Right renal pelvis (tissue), 4 donors: ENCODE data around the gene STRIP2. TPM values are rescaled to one million over a fixed set of nuclear protein-coding genes. Genes with fewer than 3 reads are reported as not detected.
A peak's percentile ranks its signal among the peaks of the same experiment; 100 is the strongest.

ENCODE experiments used
- DNase-seq, 4 donors: peaks; one replicate each; pipeline ENCODE4 v3.0.0-alpha.2; 2013; ENCODE audit warnings: low read depth in 4 of 4, low spot score in 3 of 4, missing footprints in 1 of 4
- polyA plus RNA-seq, 4 donors: library from polyadenylated mRNA; unstranded; fragments of 120-200 nt; gene quantifications; one replicate each; pipeline ENCODE4 v1.2.1, GENCODE V29; 2013; ENCODE audit not compliant: insufficient read length in 4 of 4

The STRIP2 gene
- polyA plus RNA-seq, 4 donors = 2.8 to 3.0 (median 2.9) TPM

DNA sequence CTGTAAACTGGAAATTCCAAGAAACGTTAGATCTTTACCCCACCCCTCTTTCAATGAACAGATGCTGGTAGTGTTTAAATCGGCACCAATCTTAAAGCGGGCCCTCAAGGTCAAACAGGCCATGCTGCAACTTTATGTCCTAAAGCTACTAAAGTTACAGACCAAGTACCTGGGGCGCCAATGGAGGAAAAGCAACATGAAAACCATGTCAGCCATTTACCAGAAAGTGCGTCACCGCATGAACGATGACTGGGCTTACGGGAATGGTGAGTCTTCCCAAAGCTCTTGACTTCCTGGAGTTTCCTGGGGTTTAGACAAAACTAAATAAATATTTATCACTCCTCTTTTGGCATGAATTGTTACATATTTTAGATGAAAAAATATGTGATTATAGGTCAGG, 48.5 kb downstream of the STRIP2 start:
- DNase-seq = no peak

DNA sequence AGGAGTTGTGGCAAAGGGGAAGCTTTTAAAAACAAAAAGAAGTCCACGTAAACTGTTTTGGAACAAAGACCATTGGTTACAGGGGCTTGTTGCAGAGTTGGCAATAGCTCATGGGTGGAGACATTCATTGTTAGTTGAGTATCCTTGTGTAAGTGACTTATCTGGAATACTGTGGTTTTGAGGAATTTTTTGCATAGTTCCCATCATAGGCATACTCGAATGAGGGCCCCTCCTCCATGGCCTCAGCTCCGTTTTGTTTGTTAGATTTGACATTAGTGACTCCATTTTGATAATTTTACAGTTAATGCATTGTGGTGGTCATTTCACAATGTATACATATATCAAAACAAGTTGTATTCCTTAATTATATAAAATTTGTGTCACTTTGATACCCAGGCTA, 55.3 kb downstream of the STRIP2 start:
- DNase-seq = no peak

- no peak for DNase-seq
Measured at GRCh38 chr7:129492391-129492790, 58.2 kb downstream of the STRIP2 start.

DNA sequence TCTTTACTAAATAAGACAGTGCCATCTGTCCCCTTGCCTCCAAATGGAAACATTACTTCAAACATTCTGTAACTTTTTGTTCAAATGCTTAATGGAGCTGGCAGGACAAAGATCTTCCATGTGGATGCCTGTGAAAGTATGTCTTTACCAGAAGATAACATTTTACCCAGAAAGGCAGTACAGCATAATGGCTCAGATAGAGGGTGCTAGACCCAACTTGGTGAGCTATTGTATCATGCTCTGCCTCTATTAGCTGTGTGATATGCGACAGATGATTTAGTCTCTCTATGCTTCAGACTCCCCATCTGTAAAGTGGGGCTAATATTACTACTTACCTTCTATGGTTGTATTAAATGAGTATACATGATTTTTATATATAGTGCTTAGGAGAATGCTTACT, 59.3 kb downstream of the STRIP2 start:
- DNase-seq = no peak

GRCh38 chr7:129494041-129494440, 59.8 kb downstream of the STRIP2 start:
- no peak for DNase-seq

GRCh38 chr7:129495987-129496386, 61.8 kb downstream of the STRIP2 start:
- DNase-seq = no peak

- DNase-seq = no peak
Measured at GRCh38 chr7:129496653-129497052, 62.4 kb downstream of the STRIP2 start.

DNA sequence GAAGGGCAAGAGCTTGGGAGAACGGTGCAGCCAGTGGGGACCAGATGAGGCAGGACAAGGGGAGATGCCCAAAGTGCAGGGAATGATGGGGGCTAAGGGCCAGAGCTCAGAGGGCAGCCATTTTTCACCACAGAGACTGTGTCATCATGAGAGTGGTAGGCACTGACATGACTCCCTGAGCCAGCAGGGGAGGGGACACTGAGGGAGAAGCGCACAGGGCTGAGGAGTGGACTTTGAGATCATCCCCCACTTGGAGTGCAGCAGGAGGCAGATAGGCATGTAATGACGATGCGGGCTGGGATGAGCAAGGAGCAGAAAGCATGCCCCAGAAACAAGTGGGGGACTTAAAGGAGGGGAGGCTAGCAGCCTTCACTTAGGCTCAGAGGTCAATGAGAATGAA, 62.9 kb downstream of the STRIP2 start:
- DNase-seq = no peak

DNA sequence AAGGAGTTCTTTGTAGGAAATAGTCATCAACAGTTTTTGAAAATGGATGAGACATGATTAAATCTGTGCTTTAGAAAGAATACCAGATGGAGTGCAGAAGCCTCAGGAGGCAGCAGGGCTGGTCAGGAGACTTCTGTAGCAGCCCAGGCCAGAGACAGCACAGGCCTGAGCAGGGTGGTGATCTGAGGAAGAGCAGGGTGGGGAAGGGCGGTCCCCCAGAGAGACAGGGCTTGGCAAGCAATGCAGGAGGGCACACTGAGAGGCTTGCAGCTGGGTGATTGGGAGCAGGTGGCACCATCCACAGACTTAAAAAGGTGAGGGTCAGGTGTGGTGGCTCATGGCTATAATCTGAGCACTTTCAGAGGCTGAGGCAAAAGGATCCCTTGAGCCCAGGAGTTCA, 63.8 kb downstream of the STRIP2 start:
- DNase-seq = no peak

DNA sequence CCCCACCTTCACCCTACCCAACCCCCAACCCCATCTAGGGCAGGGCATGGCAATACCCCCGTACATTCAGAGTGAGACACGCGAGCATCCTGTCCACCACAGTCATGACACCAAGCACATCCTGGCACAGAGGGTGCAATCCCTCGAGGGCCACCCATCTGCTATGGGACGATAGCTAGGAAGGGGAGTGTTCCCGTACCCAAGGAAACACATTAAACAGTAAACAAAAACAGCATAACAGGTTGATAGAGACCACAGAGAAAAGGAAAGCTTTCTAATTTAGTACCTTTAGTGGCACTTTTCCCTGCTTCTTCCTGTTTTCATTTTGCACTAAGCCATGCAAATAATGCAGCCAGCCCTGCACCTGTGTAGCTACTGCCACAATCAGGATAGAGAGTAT, 65.8 kb downstream of the STRIP2 start:
- no peak for DNase-seq

DNA sequence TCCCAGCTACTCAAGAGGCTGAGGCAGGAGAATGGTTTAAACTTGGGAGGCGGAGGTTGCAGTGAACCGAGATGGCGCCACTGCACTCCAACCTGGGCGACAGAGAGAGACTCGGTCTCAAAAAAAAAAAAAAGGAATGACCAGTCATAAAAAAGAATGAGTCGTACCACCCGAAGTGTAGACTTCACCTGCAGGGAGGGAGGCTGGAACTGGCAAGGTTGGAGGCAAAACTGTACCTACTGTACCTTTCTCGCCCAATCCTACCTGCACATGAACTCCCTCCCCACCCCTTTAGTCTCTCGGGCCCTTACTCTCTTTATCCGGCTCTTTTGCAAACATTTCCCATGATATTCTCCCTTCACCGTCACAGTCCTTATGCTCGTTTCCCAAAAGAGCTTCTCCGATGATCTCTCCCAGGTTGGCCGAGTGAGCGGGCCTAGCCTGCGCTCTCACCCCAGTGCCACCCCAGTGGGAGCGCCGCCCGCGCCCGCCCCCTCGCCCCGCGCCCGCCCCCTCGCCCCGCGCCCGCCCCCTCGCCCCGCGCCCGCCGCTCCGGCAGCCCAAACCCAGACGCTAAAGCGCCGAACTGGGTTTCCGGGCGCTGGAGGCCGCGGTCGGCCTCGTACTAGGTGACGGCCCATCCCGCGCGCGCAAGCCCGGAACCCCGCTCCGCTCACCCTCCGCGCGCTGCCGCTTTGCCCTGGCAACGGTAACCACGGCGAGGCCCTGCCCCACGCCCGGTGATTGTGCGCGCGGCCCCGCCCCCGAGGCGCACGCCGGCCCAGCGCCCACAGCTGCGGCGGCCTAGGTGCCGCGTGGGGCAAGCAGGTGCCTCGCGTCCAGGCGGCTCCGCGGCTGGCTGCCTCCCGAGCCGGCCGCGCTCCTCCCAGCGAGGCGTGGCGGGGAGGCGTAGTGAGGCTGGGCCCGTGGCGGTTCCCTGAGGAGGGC, 67.8 kb downstream of the STRIP2 start, which contains the start of gene SMKR1:
TSS of gene SMKR1 (plus strand) at position 772 of the 948 bp plus-strand sequence. CDS start 294 bp downstream, outside the sequence.
- DNase-seq = peak; percentile 38 to 42 (median 40)

DNA sequence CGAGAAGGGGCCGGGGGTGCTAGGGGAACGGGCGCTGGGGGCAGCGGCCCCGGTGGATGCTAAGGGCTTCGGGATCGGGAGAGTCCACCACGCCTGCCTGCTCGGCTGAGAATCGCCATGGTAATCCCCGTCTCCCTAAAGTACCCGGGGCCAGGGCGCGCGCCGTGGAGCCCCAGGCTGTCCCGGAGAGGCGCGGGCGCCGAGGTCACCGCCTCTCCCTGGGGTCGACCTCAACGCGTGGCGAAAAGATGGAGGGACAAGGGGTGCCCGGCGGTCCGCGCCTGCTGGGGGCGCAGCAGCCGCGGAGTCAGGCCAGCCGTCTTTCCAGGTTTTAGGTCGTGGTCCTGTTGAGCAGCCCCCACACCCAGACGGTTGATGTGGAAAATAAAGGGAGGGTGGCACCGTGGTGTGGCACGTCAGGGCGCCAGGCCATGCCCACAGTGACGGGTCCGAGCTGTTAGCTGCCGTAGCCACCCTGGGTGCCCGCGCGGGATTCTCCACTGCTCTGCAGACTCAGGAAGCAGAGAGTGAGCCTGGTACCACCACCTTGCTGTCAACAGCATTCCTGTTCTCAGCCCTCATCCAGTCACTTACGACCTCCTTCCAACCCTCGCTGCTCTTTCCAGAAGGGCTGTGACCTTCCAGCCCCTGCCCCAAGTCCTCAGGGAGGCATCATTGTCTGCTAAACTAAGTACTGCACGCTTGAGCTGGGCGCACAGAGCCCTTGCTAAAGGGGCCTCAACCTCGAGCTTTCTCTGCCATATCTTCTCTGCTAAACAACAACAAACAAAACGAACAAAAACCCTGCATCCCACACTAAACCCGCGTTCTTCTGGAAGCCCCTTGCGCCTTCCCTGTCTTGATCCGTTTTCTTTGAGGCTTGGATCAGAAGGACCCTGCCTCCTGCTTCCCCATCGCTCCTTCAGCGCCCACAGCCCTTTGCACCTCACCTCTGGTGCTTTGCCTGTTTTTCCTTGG, 68.8 kb downstream of the STRIP2 start:
- no peak for DNase-seq

DNA sequence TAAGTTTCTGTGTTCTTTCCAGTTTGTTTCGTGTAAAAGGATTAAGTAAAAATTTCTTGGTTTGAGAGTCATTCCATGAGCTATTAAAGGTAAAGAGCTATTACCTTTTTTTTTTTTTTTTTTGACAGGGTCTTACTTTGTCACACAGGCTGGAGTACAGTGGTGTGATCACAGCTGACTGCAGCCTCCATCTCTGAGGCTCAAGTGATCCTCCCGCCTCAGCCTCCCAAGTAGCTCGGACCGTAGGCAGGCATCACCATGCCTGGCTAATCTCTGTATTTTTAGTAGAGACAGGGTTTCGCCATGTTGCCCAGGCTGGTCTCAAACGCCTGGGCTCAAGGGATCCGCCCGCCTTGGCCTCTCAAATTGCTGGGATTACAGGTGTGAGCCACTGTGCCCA, 69.5 kb downstream of the STRIP2 start:
- no peak for DNase-seq

GRCh38 chr7:129512192-129512591, 78.0 kb downstream of the STRIP2 start:
- DNase-seq = no peak

- no peak for DNase-seq
Measured at GRCh38 chr7:129513546-129513945, 79.3 kb downstream of the STRIP2 start.

DNA sequence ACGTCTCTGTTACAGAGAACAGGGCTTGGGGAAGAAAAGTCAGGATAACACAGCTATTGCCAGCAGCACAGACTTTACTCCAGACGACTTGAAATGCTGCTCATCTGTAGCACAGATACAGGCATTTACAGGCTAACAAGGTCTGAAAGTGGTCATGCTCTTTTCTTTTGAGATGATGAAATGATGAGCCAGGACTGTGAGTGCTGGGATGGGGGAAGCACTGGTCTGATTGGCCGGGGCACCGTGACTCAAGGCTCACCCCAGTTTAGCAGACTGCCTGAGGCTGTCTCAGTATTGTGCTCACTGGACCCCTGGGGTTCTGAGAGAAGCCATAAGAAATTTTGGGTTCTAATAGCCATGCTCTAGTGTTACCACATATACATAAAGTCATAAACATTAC, 80.5 kb downstream of the STRIP2 start:
- DNase-seq = no peak

DNA sequence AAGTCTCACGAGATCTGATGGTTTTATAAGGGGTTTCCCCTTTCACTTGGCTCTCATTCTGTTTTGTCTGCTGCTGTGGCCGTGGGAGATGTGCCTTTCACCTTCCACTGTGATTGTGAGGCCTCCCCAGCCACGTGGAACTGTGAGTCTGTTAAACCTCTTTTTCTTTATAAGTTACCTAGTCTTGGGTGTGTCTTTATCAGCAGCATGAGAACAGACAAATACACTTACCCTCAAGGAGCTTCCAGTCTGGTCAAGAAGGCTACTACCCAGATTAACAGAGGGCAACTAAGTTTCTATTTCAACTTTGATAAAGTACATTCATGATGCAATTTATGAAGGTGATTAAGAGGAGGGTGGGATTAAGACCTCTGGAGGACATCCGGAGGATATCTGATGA, 81.1 kb downstream of the STRIP2 start:
- no peak for DNase-seq

DNA sequence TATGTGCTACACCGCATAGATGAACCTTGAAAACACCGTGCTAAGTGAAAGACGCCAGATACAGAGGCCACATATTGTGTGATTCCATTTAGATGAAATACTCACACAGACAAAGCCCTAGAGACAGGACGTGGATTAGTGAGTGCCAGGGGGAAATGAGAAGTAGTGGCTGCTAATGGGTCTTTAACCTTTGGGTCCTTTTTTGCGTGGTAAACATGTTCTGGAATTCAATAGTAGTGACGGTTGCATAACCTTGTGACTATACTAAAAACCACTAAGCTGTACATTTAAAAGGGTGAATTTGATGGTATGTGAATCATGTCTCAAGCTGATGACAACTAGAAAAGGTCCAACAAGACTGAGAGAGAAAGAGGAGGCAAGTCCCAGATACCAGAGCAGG, 83.7 kb downstream of the STRIP2 start:
- DNase-seq = no peak

- DNase-seq = no peak
Measured at GRCh38 chr7:129519464-129519863, 85.2 kb downstream of the STRIP2 start.

DNA sequence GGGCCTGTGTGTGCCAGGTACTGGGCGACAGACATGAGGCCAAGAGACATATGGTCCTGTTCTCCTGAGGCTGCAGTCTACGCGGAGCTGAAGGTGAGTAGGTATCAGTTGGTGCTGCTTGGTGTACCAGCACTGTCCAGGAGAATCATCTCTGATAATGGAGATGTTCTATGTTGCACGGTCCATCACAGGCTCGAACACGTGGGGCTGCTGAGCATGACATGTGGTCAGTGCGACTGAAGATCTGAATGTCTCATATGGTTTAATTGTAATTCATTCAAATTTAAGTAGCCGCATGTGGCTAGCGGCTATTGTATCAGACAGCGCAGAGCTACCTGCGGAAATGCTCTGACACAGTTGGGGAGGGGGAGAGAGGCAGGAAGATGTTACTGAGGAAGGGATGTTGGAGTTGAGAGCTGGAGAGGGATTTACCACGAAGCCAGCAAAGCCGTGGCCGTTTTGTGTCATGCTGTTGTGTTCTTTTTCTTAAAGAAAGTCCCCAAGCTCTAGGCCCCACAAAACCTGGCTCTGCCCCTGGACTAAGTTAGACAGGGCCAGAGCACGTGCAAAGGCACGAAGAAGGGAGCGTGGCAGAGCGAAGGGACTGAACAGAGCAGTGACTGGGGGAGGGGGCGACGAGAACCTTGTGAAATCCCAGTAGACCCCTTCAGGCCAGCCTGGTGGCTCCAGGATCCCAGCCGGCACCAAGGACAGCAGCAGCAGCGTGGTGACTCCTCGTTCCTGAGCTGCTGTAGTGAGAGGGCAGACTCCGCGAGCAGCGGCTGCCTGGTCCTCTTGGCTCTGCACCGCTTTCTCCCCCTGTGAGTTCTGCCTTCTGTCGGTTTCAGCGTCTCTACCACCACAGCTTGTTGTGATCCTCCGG, 88.1 kb downstream of the STRIP2 start:
- no peak for DNase-seq
